Measurements from ENCODE around the gene KIFBP. TPM values are rescaled to one million over a fixed set of nuclear protein-coding genes. Genes with fewer than 3 reads are reported as not detected.

Gene KIFBP
- total and polyA plus RNA-seq, 9 of the 15 experiments (the other 6 are each of a cell fraction or from before 2014, with no cell fraction given): 5.6 to 23.2 (median 14.8) TPM

DNA sequence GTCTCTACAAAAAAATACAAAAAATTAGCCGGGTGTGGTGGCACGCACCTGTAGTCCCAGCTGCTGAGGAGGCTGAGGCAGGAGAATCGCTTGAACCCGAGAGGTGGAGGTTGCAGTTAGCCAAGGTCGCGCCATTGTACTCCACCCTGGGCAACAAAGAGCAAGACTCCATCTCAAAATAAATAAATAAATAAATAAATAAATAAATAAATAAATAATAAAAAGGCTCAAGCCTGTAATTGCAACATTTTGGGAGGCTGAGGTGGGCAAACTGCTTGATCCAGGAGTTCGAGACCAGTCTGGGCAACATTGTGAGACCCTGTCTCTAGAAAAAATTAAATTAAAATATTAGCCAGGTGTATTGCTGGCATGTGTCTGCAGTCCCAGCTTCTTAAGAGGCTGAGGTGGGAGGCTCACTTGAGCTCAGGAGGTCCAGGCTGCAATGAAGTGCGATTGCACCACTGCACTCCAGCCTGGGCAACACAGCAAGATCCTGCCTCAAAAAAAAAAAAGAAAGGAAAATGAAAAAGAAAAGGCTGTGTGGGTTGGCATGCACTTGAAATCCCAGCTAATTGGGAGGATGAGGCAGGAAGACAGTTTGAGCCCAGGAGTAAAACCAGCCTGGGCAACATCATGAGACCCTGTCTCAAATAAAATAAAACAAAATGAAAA is 71.7 kb downstream of the KIFBP start:
- Histone ChIP-seq H3K4me1 (replicated peaks in 1 of 2; ENCODE audit: control insufficient read depth in 2 of 2, insufficient read depth in 2 of 2, low read length in 2 of 2) (peaks cover 20 to 35% of the 10 kb centered on the region in 2 experiments), H3K9ac (ENCODE audit: insufficient read depth in 1 of 2, low read depth in 2 of 2, low read length in 2 of 2) (no peak overlapping the region), H3K27me3 (ENCODE audit: control insufficient read depth in 2 of 2, insufficient read depth in 2 of 2, low read length in 2 of 2) (no peaks in the 10 kb centered on the region), H3K4me3 (no peak overlapping the region), H4K20me1 (replicated peaks; ENCODE audit: control insufficient read depth, insufficient read depth, low read length) (no peaks in the 10 kb centered on the region), H3K9me3 (replicated peaks; ENCODE audit: control insufficient read depth, insufficient read depth, low read depth, low read length) (no peaks in the 10 kb centered on the region), H3K9me1 (ENCODE audit: control insufficient read depth, insufficient read depth, low read length) (no peaks in the 10 kb centered on the region), H3K4me2 (ENCODE audit: insufficient read depth, low read length) (no peak overlapping the region), H3K79me2 (ENCODE audit: control insufficient read depth, insufficient read depth, low read length) (no peaks in the 10 kb centered on the region), H3K36me3 (ENCODE audit: control insufficient read depth, insufficient read depth, low read length) (no peaks in the 10 kb centered on the region), H2AFZ (ENCODE audit: low read depth, low read length) (no peak overlapping the region), H3K27ac (ENCODE audit: extremely low read depth, low read depth, low read length) (no peak overlapping the region)
- POLR2A ChIA-PET: interaction anchor here (1.4 kb wide), 1 partner anchor 27 kb away, joined by 4 read pairs; the partner anchor contains the start of gene SRGN
- no peak for FAIRE-seq
- BruUV-seq (replicated peaks): no TSS peak
- in situ Hi-C loops (cut with MboI): no loop called here
- intact Hi-C loops (cut with micrococcal nuclease): no loop called here
- WGBS (ENCODE audit: insufficient coverage, low coverage, missing lambda C conversion rate): 81% methylated on average over 7 of the region's 8 CpGs
- ATAC-seq: no peak
- CTCF ChIA-PET (ENCODE audit: low intra/inter-chr PET ratio): no interaction called here
- no peak for DNase-seq (ENCODE audit: extremely low read depth in 1 of 4, low spot score in 3 of 4)
- TF ChIP-seq TFAP4 (CRISPR knock-in tag; IDR thresholded peaks at IDR 0.05; ENCODE audit: borderline replicate concordance) (no peak), ZNF121 (CRISPR knock-in tag; conservative IDR thresholded peaks at IDR 0.05) (peak; percentile 99), BRCA1 (IDR thresholded peaks at IDR 0.05) (no peak), BRCA1 (CRISPR knock-in tag; IDR thresholded peaks at IDR 0.05) (no peak), ZC3H11A (IDR thresholded peaks at IDR 0.05; ENCODE audit: low read depth, low read length) (peak; percentile 20; the same call in 1 of the 2 replicates), IRF1 (CRISPR knock-in tag; IDR thresholded peaks at IDR 0.05; ENCODE audit: borderline replicate concordance) (no peak), MTA1 (IDR thresholded peaks at IDR 0.05; ENCODE audit: borderline replicate concordance) (no peak), PTBP1 (IDR thresholded peaks at IDR 0.05; ENCODE audit: low read depth, low read length) (peak; percentile 57; the same call in 1 of the 2 replicates), HMG20B (CRISPR knock-in tag; IDR thresholded peaks at IDR 0.05) (no peak), HDAC3 (IDR thresholded peaks at IDR 0.05; ENCODE audit: borderline replicate concordance, partially characterized antibody) (no peak), ZBTB17 (CRISPR knock-in tag; IDR thresholded peaks at IDR 0.05) (no peak), BRD9 (IDR thresholded peaks at IDR 0.05; ENCODE audit: low read depth, partially characterized antibody) (no peak), RBM25 (IDR thresholded peaks at IDR 0.05; ENCODE audit: low read depth, low read length, severe bottlenecking) (peak; percentile 4), TCF7 (IDR thresholded peaks at IDR 0.05; ENCODE audit: borderline replicate concordance) (no peak)
- TF ChIP-seq, protein P1, sequence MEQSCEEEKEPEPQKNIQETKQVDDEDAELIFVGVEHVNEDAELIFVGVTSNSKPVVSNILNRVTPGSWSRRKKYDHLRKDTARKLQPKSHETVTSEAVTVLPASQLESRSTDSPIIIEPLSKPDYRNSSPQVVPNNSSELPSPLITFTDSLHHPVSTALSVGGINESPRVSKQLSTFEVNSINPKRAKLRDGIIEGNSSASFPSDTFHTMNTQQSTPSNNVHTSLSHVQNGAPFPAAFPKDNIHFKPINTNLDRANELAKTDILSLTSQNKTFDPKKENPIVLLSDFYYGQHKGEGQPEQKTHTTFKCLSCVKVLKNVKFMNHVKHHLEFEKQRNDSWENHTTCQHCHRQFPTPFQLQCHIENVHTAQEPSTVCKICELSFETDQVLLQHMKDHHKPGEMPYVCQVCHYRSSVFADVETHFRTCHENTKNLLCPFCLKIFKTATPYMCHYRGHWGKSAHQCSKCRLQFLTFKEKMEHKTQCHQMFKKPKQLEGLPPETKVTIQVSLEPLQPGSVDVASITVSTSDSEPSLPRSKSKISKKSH (CRISPR knock-in tag; IDR thresholded peaks at IDR 0.05): no peak
- TF ChIP-seq, protein P2, sequence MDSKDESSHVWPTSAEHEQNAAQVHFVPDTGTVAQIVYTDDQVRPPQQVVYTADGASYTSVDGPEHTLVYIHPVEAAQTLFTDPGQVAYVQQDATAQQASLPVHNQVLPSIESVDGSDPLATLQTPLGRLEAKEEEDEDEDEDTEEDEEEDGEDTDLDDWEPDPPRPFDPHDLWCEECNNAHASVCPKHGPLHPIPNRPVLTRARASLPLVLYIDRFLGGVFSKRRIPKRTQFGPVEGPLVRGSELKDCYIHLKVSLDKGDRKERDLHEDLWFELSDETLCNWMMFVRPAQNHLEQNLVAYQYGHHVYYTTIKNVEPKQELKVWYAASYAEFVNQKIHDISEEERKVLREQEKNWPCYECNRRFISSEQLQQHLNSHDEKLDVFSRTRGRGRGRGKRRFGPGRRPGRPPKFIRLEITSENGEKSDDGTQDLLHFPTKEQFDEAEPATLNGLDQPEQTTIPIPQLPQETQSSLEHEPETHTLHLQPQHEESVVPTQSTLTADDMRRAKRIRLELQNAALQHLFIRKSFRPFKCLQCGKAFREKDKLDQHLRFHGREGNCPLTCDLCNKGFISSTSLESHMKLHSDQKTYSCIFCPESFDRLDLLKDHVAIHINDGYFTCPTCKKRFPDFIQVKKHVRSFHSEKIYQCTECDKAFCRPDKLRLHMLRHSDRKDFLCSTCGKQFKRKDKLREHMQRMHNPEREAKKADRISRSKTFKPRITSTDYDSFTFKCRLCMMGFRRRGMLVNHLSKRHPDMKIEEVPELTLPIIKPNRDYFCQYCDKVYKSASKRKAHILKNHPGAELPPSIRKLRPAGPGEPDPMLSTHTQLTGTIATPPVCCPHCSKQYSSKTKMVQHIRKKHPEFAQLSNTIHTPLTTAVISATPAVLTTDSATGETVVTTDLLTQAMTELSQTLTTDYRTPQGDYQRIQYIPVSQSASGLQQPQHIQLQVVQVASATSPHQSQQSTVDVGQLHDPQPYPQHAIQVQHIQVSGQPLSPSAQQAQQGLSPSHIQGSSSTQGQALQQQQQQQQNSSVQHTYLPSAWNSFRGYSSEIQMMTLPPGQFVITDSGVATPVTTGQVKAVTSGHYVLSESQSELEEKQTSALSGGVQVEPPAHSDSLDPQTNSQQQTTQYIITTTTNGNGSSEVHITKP (IDR thresholded peaks at IDR 0.05; ENCODE audit: partially characterized antibody): no peak

All from K562 (cell line).